Umbilical cord (tissue), 2 donors: Measurements from ENCODE around the gene CRB2. TPM values are rescaled to one million over a fixed set of nuclear protein-coding genes. Genes with fewer than 3 reads are reported as not detected.

Experiments used
- DNase-seq: peaks from one replicate; pipeline ENCODE4 v3.0.0-alpha.2; 2015; ENCODE audit warnings: low spot score
- total RNA-seq: library from RNA; depleted of rRNA; stranded (reverse); fragments of >200 nt; gene quantifications from one replicate; pipeline ENCODE4 v1.2.3, GENCODE V29; 2014; ENCODE audit warnings: low replicate concordance; ENCODE audit not compliant: insufficient read depth

Gene CRB2
- total RNA-seq, 1 donor from 2014 or later = 0.72 TPM

GRCh38 chr9:123421186-123421585, 65.2 kb downstream of the CRB2 start:
- DNase-seq = no peak

DNA sequence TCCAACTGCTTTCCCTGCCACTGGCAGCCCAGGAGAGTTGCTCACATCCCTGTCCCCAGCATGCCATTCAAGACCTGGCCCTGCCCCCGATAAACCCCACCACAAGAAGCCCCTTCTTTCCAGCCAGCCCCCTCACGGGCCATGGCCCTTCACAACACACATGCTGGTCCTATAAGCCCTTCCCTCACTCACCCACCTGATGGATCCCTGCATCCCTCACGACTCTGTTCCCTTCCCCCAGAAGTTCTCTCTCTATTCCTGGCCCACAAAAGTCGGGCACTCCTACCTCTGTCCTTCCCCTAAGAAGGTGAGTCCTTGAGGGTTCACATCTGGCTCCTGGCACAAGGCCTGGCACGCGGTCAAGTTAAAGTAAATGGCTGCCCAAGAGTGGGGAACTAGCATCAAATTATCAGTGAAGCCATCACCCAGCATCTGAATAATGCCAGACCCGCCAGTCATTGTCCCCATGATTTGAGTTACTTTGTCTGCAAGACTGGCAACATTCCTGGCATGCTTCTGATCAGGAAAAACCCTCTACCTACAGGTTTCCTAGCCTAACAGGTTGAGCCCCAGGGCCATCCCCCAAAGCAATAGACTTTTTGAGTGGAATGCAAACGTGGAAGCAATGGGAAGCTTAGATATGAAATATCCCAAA, 65.9 kb downstream of the CRB2 start:
- no peak for DNase-seq

DNA sequence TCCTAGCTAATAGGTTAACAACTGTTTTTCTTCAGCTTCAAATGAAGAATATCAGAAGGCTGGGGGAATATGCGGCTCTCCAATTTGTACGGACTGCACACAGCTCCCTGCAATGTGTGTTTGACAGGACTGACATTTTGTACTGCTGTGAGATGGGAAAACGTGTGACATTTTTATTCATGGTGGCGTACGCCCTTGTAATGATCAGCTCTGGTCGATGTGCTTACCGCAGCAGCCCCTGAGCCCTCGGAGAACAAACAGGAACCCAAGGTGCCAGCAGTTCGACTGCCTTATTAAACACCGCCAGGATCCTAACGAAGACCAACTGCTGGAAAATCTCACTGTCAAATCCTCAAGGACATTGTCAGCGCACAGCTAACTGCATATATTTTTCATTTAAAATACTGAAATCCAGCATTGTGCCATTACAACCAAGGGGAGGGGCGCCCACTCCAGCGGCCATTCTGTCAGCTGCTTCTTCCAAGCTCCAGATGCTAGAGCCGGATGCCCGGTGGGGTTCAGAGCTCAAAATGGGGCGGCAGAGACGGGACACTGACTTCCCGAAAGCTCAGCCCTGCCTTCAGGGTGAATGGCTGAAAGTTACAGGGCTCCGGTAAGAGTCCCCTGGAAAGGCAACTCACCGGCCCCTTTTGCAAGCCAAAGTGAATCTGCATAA, 66.8 kb downstream of the CRB2 start:
- DNase-seq = no peak

DNA sequence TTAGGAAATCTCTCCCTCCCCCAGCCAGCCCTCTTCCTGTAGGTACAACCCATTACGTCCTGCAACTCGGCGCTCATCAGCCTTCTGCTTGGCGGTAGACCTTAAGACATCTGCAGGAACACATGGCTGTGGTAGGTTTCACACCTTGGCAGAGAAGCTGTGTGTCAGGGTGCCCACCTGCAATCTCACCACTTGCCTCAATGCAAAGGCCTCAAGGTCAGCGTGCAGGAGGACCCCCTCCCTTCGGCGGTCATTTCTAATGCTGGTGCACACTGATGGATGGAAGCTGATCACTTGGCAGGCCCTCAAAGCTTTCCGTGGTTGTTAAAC, 67.3 kb downstream of the CRB2 start:
- DNase-seq = no peak

DNA sequence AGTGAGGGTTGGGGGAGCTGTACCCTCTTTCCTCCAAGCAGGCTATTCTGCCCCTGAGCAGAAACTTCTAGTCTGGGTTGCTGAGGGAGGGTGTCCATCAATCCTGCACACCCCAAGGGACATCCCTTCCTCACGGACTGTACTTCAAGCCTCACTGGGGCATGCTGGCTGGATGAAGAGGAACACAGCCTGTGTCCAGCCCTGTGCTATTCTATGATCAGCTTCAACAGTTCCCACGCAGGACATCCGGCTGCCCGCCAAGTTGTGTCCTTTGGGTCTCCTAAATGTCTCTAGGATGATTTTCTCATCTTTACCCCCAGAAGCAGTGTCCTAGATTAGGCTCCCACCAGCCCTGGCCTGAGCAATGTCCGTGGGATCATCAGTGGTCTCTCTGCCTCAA, 68.1 kb downstream of the CRB2 start:
- DNase-seq = no peak

DNA sequence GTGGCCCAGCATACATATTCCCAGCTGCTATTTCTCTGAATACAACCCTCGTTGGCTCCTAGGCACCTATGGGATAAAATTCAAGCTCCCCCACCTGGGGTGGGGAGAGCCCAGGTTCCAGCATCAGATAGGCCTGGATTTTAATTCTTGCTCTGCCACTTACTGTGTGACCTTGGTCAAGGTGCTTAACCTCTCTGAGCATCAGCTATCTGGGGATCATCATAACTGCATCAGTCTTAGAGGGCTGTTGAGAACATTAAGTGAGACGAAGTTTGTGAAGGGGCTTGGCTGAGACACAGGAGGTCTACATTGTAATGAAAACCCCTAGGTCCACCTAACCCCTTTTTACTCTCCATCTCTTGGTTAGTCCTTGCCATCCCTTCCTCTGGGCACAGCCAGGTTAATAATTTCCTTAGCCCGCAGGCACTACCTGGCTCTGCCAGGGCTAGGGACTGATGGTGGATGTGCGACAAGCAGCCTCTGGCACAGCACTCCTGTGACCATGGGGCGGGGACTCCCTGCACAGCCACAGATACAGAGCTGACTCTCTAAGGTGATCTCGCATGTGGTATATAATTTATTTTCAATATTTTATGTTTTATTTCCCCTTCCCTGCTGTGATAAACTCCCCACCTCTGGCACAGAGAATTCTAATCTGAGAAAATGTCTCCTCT, 68.7 kb downstream of the CRB2 start:
- DNase-seq = no peak

DNA sequence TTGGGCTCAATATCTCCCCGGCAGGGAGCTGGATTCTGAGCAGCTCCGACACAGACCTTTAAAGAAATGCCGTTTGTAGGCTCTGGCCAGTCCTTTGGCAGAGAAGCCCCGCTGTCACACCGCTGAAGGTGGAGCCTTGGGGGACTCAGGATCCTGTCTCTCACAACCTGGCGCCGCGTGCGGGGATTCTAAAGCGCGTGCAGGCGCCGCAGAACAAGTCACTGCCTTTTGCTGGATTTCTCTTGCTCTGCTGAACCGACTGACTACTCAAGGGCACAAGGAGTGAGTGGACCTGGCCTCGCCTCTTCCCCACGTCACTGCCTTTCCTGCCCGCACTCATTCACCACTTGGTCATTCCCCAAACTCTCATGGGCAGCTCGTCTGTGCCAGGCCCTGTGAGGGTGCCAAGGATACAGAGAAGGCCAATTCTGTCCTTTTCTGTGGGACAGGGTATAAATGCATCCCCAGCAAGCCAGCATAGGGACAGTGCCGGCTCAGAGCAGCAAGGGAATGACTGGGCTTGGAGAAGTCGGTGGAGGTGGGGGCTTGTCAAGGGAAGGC, 69.3 kb downstream of the CRB2 start:
- no peak for DNase-seq

GRCh38 chr9:123425836-123426365, 69.9 kb downstream of the CRB2 start:
- no peak for DNase-seq

DNA sequence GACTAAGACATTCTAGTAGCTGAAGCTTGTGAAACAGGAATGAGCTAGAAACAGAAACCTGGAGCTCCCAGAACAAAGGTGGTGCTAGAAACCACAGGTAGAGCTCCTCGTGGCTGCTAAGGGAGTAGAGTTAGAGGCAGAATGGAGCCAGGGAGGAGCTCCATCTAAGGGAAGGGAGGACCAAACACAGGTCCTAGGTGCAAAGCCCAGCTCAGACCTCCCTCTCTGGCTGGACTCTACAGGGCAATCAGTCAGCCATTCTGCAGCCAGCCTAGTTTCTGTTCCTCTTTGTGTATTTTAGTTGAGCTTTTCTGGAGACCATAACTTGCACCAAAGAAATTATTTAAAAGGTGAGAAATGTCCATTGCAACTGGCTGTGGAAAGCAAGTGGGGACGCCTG, 70.4 kb downstream of the CRB2 start:
- DNase-seq = no peak

Other genes with a start within 250 kb of the CRB2 start
- gene STRBP, start 87.6 kb upstream of the CRB2 start, total RNA-seq = 11.1 TPM